Tibial artery (tissue), 4 donors: ENCODE data around the gene CASK.
A peak's percentile ranks its signal among the peaks of the same experiment; 100 is the strongest.

Experiments
- DNase-seq, 2 donors: peaks; one replicate each; pipeline ENCODE4 v3.0.0-alpha.2; 2019
- H3K27ac ChIP-seq, 2 donors: fragments of 200-600 bp; sonication (generic) in 1 of 2; 1 replicate in 1 of 2; 2 replicates in 1 of 2; pipeline ENCODE4 v1.5.1; 2018 to 2019; ENCODE audit warnings: mild to moderate bottlenecking in 1 of 2
- H3K27me3 ChIP-seq, 2 donors: fragments of 200-600 bp; sonication (generic) in 1 of 2; one replicate each; pipeline versions ENCODE4 v1.5.1 to v1.6.0; 2016 to 2019
- H3K36me3 ChIP-seq, 3 donors: fragments of 200-600 bp; sonication (generic) in 2 of 3; one replicate each; pipeline ENCODE4 v1.5.1; 2016 to 2019; ENCODE audit warnings: mild to moderate bottlenecking in 2 of 3
- H3K4me1 ChIP-seq, 4 donors: fragments of 200-600 bp; sonication (generic) in 2 of 4; 1 replicate in 3 of 4; 2 replicates in 1 of 4; pipeline ENCODE4 v1.5.1; 2016 to 2019
- H3K4me3 ChIP-seq, 2 donors: fragments of 200-600 bp; sonication (generic) in 1 of 2; 1 replicate in 1 of 2; 2 replicates in 1 of 2; pipeline ENCODE4 v1.5.1; 2018 to 2019; ENCODE audit warnings: mild to moderate bottlenecking in 2 of 2
- H3K9me3 ChIP-seq, 3 donors: fragments of 200-600 bp; sonication (generic) in 1 of 3; one replicate each; pipeline ENCODE4 v1.5.1; 2016 to 2019
- CTCF ChIP-seq, 2 experiments: fragments of 200-600 bp in 1 of 2; fragments of 450-650 bp in 1 of 2; IDR thresholded peaks; one replicate each; pipeline ENCODE4 v1.5.1; 2017 to 2019; ENCODE audit warnings: antibody characterized with exemption in 2 of 2, mild to moderate bottlenecking in 1 of 2, moderate library complexity in 1 of 2
- intact Hi-C: fragments of 100-400 bp; cut with DNase I; formaldehyde crosslinking; loops from one replicate; pipeline ENCODE4 v1.15.0; 2023; ENCODE audit warnings: low total_unique reads

The CASK gene

GRCh38 chrX:41923211-41923977 lies at the start of gene CASK:
Gene CASK, minus strand, starts transcription at chrX:41923554. Its CDS starts 566 bp downstream, at chrX:41922988.
- Histone ChIP-seq H3K4me1 (peaks cover 0 to 8% (median 0%) of the 10 kb centered on the region in 4 donors), H3K9me3 (no peaks in the 10 kb centered on the region), H3K4me3 (peak within 1 kb of the TSS; percentile 67 to 76), H3K36me3 (no peaks in the 10 kb centered on the region), H3K27ac (peak within 1 kb of the TSS; percentile 78 to 85), H3K27me3 (no peaks in the 10 kb centered on the region)
- intact Hi-C loops, result no loop called here
- DNase-seq, result peak; percentile 88 to 96
- TF ChIP-seq CTCF (IDR thresholded peaks at IDR 0.05), result no peak

DNA sequence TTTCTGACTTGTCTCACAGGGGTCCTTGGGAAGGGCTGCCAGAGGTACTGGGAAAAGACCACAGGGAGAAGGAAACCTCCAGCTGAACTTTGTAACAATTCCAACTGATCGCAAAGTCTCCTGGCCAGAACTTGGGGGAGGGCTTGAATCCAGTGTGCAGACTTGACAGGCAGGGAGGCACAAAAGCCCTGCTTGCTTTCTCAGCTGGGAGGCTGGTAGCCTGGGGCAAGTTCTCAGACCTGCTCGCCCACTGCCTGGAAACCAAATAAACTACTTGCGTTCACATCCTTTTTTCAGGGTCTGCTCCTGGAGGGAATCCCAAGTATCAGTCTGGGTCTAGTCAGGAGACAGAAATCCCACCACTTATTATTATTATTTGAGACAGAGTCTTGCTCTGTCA lies 48.0 kb upstream of the CASK start:
- no peaks in the 10 kb centered on the region for H3K27me3 ChIP-seq
- DNase-seq, result no peak

DNA sequence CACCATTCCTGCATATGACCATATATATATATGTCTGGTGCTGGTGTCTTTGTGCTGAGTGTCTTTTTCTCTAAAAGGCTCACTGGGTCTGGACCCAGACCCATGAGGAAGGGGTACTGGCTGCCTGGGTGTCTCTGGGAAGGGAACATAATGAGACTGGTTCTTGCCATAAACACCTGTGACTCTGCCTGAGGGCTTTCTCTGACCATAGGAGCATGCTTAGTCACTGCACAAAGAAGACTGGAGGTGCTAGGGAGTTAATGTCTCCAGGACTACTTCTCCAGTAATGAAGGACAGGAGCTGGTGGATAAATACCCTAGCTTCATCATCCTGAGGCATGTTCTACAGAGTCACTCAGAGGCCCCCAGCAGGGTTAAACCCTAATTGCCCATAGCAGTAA lies 47.1 kb upstream of the CASK start:
- H3K4me3 ChIP-seq, result no peak overlapping the region
- no peak for DNase-seq
- no peaks in the 10 kb centered on the region for H3K27me3 ChIP-seq
- H3K4me1 ChIP-seq, result no peaks in the 10 kb centered on the region
- no peak overlapping the region for H3K27ac ChIP-seq
- no peaks in the 10 kb centered on the region for H3K36me3 ChIP-seq
- TF ChIP-seq CTCF (IDR thresholded peaks at IDR 0.05), result no peak
- intact Hi-C loops, result no loop called here
- no peaks in the 10 kb centered on the region for H3K9me3 ChIP-seq

More for the DNA sequence above, 48.0 kb upstream of the CASK start:
- Histone ChIP-seq H3K27ac (no peak overlapping the region), H3K36me3 (no peaks in the 10 kb centered on the region), H3K4me3 (no peak overlapping the region), H3K9me3 (no peaks in the 10 kb centered on the region), H3K4me1 (no peaks in the 10 kb centered on the region)
- intact Hi-C loops, result no loop called here
- no peak for TF ChIP-seq CTCF (IDR thresholded peaks at IDR 0.05)

DNA sequence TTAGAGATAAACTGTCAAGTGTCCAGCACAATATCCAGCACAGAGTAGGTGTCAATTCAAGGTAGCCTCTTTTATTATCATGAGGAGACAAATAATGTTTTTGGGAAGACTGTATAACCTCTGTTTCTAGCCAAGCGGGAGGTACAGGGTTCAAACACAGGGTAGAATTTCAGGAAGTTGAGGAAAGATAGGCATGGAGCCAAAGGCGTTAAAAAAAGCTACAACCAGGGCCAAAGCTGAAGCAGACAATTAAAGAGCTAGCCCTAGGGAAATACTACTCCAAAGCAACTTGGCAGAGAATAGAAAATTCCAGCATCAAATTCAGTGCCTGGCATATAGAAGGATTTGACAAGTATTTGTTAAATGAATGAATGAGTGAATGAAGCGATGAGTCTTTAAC lies 40.0 kb upstream of the CASK start:
- Histone ChIP-seq H3K4me1 (no peaks in the 10 kb centered on the region), H3K27me3 (no peaks in the 10 kb centered on the region), H3K27ac (no peak overlapping the region), H3K4me3 (no peak overlapping the region), H3K9me3 (no peaks in the 10 kb centered on the region), H3K36me3 (no peaks in the 10 kb centered on the region)
- TF ChIP-seq CTCF (IDR thresholded peaks at IDR 0.05), result no peak
- intact Hi-C loops, result no loop called here
- DNase-seq, result no peak

- Histone ChIP-seq H3K9me3 (no peaks in the 10 kb centered on the region), H3K36me3 (no peaks in the 10 kb centered on the region), H3K27me3 (no peaks in the 10 kb centered on the region), H3K4me1 (no peaks in the 10 kb centered on the region), H3K27ac (no peak overlapping the region), H3K4me3 (no peak overlapping the region)
- DNase-seq, result no peak
- intact Hi-C loops, result no loop called here
- TF ChIP-seq CTCF (IDR thresholded peaks at IDR 0.05), result no peak
Observed at GRCh38 chrX:41960142-41960541, 36.8 kb upstream of the CASK start.
